ENCODE results near the gene RPIA.
"Not testable (repeated sequence)": the region's sequence is repeated elsewhere in the genome, so short reads cannot be mapped to it uniquely, and the experiment has no call there.

RPIA gene

DNA sequence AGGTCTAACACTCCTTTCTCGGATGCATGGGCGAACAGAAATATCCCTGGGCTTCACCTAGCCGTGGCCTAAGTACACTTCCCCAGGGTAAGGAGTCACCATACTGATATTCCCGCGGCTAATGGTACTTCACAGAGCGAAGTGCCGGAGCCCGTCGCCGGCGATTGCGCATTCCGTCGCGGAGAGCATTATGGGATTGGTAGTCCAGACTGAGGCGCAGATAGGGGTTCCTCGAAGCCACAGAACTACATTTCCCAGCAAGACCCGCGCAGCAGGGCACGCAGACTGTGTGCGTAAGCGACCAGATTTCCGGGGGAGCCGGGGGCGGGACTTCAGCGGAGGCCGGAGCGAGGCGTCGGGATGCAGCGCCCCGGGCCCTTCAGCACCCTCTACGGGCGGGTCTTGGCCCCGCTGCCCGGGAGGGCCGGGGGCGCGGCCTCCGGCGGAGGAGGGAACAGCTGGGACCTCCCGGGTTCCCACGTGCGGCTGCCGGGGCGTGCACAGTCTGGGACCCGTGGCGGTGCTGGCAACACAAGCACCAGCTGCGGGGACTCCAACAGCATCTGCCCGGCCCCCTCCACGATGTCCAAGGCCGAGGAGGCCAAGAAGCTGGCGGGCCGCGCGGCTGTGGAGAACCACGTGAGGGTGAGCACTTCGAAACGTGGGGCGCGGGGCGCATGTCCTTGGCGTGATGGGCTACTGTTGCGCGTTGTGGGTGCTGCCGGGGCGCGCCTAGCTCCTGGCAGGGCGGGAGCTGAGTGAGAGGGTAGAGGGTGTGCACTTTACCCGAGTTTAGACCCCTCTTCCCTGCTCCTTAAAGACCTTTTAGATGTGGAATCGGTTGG is at the start of gene RPIA:
TSS of gene RPIA (plus strand) at position 335 of the 845 bp plus-strand sequence. CDS start at position 361, 26 bp downstream.
- DNase-seq (ENCODE audit: low spot score): peak; percentile 99

DNA sequence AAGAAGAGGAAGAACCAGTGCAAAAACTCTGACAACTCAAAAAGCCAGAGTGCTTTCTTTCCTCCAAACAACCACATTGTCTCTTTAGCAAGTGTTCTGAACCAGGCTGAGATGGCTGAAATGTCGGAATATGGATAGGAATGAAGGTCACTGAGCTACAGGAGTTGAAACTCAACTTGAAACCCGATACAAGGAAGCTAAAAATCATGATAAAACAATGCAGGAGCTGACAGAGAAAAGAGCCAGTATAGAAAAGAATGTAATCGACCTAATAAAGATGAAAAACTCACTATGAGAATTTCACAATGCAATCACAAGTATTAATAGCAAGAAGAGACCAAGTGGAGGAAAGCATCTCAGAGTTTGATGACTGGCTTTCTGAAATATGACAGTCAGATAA is 49.2 kb upstream of the RPIA start:
- no peak for DNase-seq (ENCODE audit: low spot score)

DNA sequence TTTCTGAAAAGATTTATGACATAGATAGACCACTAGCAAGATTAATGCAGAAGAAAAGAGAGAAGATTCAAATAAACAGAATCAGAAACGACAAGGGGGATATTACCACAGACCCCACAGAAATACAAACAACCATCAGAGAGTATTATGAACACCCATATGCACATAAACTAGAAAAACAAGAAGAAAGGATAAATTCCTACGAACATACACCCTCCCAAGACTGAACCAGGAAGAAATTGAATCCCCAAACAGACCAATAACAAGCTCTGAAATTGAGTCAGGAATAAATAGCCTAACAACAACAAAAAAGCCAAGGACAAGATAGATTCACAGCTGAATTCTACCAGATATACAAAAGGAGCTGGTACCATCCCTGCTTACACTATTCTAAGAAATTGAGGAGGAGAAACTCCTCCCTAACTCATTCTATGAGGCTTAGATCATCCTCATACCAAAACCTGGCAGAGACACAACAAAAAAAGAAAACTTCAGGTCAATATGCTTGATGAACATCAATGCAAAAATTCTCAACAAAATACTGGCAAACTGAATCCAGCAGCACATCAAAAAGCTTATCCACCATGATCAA is 46.1 kb upstream of the RPIA start:
- not testable (repeated sequence) for DNase-seq (ENCODE audit: low spot score)

DNA sequence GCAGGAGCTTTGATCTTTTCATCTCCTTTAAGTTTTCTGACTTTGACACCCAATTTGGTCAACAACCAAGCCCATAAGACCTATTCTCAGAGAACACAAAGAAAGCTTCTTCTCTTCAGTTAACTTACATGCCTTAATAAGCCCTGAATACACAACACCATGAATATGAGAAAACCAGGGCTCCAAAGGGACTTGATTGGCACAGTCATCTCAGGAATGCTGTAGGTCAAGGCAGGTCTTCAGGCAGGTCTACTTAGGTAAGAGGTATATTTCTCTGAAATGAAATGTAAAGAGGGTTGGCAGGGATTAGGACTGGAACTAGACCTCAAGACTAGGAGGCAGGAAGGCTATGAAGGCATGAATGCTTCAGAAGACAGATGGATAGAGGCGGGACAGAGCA is 39.8 kb upstream of the RPIA start:
- DNase-seq (ENCODE audit: low spot score): no peak

DNA sequence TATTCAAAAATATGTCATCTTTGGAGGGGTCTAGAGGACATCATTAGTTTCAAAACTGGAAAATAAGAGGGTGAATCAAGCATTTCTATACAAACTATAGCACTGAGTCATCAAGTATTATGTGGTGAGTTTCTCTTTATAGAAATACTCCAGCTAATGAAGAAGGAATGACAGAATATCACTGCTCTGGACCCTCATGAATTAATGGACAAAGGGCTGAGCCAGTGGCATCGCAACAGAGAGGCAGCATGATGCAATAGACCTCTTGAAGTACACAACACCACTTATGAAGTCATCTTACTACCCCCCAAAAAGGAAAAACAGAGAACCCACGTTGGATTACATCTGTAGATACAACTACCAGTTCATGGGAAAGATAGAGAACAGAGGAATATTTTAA is 36.8 kb upstream of the RPIA start:
- DNase-seq (ENCODE audit: low spot score): no peak

DNA sequence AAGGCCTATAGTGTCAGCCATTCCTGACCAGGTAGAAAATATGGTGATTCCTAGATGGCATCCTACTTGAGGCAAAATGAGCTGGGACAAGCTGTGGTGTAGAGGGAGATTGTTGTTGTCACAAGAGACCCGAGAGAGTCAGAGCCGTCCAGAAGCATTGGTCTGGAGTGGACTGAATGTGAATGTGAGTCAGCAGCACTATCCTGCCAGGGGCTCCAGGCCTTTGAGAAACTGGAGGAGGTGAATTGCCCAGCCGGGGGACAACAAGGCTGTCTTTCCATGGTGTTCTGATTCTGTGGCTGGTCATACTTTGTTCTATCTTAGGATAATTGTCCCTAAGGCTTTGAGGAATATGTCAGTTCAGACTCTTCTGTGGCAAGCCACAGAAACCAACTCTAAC is 34.8 kb upstream of the RPIA start:
- no peak for DNase-seq (ENCODE audit: low spot score)

DNA sequence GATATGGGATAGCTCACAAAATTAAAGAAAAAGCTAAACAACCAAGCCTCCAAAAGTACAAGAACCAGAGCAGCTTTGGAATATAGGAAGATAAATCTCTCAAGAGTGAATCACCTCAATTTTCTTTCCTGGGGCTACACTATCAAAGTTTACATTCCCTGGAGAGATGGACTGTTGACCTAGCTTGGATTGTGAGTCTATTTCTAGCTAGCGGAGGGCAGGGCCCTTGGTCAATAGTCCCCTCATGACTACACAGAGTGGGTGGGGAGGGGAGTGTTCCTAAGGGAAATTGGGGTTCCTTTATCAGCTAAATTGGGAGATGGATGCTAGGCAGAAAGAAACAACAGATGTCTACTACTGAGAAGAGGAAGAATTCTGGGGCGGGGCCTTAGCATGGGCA is 34.3 kb upstream of the RPIA start:
- no peak for DNase-seq (ENCODE audit: low spot score)

DNA sequence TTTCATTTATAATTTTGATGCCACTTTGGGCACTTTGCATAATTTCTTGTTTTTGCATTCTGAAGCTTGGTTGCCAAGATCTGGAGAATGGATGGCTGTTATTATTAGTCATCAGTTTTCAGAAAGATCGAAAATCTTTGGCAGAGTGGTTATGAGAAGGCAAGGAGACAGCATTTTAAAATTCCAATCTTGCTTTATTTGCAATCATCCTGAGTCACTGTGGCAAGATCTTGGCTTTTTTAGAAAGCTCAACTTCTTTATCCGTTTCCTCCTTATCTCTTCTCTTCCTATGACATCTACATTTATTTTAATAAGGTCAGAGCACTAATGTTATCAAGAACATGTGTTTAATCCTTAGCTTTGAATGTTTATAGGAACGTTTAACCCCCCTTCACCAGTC is 33.1 kb upstream of the RPIA start:
- no peak for DNase-seq (ENCODE audit: low spot score)

DNA sequence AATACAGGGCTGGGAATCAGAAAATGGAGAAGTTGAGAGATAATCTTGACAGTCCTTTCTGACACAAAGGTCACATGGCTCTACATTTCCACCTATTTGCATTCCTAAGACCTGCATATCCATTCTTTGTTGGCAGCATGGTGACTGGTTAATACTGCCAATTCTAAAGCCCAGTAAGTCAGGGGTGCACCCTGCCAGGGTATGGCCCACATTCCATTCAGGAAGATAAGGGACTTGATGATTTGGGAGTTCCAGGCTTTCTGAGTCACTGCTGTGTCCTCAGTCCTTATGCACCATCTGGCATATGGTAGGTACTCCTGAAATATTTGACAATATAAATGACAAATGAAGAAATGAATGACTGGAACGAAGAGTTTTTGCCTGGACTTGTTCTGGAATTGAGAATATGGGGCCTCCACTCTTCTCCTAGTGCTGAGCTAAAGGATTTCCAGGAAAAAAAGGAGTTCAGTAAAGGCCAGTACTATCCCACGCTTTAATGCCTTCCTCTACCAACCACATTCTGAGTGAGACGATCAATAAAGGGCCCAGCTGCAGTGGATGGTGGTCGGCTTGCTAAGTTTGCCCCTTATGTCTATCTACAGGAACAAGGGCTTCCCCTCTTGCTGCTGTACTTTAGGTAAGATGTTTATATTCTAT is 32.5 kb upstream of the RPIA start:
- peak; percentile 44 for DNase-seq (ENCODE audit: low spot score)

DNA sequence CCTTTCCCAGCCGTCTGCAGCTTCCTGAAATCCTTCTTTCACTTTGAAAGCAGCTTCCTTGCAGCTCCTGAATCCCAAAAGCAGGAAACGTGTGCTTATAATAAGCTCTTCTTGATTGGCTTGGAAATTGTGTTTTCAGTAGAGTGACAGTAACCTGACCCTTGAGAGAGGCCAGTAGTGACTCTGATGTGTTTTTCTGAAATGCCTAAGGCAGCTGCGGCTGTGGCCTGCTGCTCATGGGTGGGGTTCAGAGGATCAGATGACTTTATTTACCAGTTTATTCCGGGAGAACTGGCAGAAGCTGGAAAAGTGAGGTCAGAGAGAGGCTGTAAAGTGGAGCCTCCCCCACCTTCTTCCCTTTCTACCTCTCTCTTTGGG is 31.9 kb upstream of the RPIA start:
- DNase-seq (ENCODE audit: low spot score): peak; percentile 85

DNA sequence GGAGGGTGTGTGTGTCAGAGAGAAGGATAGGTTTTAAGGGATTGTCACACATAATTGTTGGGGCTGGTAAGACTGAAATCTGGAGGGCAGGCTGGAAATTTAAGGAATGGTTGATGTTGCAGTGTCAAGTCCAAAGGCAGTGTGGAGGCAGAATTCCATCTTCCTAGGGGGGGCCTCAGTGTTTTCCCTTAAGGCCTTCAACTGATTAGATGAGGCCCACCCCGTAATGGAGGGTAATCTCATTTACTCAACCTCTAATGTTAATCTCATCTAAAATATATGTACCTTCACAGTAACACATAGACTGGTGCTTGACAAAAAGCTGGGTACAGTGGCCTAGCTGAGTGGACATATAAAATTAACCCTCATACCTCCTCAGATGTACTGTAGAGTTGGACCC is 30.9 kb upstream of the RPIA start:
- no peak for DNase-seq (ENCODE audit: low spot score)

DNA sequence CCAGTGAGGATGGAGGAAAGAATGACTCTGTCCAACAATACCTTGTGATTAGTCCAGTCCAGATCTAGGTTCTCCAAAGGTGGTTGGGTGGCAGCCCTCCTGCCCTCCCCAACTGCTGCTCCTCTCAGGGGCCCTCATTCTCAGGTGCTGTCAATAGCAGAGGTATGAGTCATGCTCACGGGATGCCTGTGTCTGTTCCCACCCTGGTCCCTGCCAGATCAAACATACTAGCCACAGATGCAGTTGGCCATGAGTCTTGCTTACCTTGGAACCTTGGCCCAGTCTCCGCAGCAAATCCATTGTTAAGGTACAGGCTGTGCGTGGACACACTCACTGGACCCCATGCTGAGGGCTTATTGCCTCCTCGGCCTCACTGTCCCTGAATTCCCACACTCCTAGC is 24.9 kb upstream of the RPIA start:
- peak; percentile 86 for DNase-seq (ENCODE audit: low spot score)

DNA sequence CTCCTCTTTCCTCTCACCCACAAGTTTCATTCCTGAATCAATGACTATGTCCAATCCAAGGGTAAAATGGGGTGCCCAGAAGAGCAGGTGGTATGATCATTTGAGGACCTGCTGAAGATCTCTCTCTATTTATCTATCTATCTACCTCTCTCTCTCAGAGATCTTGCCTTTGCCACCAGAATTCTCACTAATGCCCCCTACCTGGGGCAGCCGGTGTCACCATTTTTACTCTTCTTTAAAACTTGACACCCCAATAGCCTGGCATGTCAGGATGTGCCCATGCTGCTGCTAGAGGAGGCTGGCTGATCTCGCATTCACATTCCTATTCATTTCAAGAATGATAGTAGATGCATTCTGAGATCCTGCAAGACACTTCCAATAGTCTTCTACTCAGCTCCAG is 24.3 kb upstream of the RPIA start:
- DNase-seq (ENCODE audit: low spot score): no peak

DNA sequence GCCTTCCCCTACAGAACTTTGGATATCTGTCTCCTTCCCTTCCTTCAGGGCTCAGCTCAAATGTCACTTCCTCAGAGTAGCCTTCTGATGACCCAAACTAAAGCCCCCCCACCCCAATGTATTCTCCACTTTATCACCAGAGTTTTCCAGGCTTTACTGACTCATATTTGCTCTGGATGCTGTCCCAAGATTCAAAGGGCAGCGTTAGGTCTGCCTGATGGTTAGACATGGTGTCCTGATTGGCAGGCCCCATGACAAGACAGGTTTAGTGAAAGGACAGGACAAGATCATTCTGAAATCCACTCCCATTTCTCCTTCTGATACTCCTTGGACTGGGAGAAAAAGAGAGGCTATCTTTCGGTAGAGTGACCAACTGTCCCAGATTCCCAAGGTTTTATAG is 22.6 kb upstream of the RPIA start:
- no peak for DNase-seq (ENCODE audit: low spot score)

DNA sequence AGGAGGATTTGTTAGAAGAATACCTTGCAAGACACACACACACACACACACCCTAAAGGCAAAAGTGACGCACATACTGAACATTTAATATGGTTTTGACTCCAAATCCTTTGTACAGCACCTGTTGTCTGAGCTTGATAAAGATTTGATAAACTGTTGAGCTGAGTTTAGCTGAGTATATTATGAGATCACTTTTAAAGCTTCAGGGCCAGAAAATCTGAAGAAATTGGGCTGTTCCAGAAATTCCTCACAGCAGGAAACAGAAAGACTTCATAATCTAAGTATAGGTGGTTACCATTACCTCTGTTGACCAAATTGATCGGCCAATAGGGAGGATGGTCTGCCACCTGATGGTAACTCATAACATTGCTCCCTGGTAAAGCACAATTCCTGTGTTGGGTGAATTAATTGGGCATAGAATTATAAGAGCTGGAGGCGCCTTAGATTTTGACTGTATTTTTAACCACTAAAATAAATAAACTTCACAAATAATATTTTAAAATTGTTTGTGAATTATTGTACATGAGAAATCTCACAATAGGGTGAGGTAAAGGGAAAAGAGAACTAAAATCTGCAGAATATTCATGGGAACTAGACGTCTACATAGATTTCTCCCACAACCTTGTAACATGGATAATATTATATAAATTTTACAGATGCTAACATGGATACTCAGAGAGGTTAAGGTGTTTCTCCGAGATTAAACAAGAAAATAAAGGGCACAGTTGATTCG is 21.8 kb upstream of the RPIA start:
- DNase-seq (ENCODE audit: low spot score): peak; percentile 64

DNA sequence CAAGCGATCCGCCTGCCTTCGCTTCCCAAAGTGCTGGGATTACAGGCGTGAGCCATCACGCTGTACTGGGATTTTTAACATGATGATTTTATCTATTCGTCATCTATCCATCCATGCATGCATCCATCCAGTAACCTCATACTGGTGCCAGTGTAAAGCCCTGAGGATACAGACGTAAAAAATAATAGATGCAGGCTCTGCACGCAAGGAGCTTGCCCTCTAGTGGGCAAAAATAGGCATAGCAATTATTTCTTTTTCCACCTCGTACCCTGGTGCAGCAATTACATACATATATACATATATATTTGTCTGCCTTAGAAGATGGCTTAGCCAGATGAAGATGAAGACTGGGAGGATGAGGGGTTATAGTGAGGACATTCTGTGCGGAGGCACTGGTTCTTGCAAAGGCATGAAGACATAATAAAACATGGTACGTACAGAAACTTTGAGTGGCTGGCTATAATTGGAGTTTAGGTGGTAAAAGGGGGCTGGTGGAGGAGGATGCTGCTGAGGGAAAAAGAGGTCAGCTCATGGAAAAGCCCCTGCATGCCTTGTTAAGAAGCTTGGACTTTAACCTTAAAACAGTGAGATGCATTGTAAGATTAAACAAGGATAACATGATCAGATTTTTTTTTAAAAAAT is 19.6 kb upstream of the RPIA start:
- DNase-seq (ENCODE audit: low spot score): peak; percentile 80

DNA sequence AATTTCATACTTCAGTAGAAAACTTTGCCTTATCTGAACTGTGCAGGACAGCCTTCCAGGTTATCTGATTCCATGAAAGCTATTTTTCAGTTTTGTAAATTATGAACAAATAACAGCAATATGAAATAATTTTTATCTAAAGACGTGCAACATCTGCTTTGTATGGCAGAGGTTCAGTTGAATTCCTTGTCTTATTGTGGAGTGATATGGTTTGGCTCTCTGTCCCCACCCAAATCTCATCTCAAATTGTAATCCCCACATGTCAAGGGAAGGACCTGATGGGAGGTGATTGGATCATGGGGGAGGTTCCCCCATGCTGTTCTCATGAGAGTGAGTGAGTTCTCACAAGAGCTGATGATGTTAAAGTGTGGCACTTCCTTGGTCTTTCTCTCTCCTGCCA is 18.1 kb upstream of the RPIA start:
- no peak for DNase-seq (ENCODE audit: low spot score)

DNA sequence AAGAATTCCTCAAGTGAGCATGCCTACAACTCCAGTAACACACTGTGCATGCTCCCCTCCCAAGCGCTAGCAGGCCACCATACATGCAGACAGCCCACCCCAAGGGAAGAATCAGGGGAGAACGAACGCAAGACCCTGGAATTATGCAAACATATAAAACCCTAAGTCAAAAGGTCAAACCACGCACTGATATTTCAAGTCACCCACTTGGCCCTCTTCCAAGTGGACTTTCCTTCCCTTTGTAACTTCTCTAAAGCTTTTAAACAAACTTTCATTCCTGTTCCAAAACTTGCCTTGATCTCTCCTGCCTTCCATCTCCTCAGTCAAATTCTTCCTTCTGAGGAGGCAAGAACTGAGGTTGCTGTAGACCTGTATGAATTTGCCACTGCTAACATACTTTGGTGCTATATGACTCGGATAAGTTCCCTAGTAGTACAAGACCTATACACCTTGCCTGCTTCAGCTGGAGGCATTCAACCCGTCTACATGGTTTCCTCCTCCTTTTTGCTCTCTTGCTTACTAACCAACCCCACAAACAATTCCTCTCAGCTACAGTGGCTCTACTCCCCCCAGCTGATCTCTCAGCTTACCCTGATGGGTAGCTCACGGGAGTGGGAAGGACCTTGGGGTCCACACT is 11.1 kb upstream of the RPIA start:
- DNase-seq (ENCODE audit: low spot score): no peak

DNA sequence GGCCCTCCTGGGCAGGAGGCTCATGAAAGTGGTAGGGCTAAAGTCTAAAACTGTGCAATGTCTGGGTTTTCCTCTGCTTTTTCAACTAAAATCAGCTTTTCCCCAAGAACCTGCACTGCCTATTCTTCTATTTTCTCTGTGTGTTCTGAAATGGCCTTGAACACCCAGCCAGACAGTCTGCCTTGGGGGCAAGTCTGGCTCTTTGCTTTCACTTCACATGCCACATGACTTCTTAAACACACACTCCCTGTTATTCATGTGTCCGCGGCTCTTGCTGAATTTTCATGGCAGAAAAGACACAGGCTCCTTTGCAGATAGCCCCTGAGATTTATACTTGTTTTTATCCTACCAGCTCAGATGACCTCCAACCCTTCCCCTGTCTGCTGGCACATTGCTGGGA is 10.6 kb upstream of the RPIA start:
- no peak for DNase-seq (ENCODE audit: low spot score)

DNA sequence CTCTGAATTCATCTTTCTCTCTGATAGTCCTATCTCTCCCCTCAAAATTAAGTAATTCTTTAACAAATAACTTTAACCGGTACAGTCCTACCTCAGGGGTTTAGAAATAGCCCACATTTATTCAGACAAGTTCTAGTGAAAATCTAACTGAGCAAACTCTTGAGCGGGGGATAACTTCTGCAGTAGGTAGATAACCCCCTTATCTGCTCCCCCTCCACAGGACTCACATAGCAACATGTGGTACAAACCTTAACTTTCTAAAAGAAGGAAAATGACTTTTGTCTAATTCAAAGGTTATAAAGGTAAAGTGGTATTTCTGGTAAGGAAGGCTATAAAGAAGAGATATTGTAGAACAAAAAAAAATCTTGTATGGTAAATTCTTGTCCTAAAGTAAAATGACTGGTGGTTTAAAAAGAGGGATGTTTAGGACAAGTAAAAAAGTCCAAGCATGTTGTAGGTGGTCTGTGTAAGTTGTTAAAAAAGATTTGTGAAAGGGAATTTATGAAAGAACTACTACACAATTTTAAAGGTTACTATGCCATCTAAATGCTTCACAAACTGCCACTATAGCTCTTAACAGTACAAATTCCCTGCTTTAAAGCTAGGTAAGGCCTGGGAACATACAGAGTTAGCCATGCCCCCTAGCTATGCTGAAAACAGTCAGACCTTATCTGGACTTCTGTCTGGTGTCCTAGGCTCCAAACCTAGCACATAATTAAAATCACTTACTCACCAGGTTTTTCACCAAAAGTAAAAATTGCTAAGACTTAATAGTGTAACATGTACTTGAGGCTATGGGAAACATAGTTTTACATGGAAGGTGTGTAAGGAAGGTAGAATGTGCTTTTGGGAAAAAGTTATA is 8.1 kb upstream of the RPIA start:
- DNase-seq (ENCODE audit: low spot score): no peak

DNA sequence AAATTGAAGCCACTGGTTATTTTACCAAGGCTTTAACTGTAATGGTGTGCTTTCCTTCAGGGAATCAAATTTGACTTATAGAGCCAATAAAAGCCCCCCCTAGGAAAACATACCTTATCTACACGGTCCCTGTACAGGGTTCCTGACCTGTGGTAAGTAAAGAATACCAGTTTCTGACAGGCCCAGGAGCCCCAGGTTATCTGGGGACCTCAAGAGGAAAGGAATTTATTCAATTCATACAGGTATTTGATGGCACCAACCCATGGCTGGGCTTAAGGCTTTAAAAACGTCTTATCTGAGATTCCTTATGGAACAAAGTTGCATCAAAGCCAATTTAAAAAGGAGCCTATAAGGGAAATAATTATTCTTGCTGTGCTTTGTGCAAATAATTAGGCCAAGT is 7.0 kb upstream of the RPIA start:
- DNase-seq (ENCODE audit: low spot score): no peak
